ENCODE data around the gene TCF7L1. TPM values are rescaled to one million over a fixed set of nuclear protein-coding genes. Genes with fewer than 3 reads are reported as not detected.
A peak's percentile ranks its signal among the peaks of the same experiment; 100 is the strongest.

The TCF7L1 gene
- total RNA-seq, 4 donors from 2014 or later = 0.26 to 37.1 (median 5.4) TPM

DNA sequence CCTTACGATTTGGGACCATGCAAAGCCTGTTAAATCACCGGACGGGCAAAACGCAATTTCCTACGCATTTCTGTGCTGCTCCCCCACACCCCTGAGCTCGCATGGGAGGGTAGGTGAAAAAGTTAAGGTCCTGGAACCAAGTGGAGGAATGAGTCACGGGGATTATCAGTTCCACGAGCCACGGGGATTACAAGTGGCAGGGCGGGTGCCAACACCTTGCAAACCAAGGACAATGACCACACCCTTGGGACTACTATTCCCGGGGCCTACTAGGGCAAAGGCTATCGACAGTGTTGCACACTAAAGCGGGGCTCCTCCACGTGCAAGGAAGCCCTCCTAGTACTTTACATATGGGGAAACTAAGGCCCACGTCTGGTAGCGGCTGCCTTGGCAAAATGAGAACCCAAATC, 220.7 kb downstream of the TCF7L1 start:
- Histone ChIP-seq H3K9me3 (no peaks in the 10 kb centered on the region), H3K4me1 (peaks cover 0 to 4% of the 10 kb centered on the region in 2 donors), H3K4me3 (peak overlapping the region; percentile 74 to 89), H3K27ac (peak overlapping the region; percentile 84 to 93), H3K36me3 (no peaks in the 10 kb centered on the region), H3K27me3 (no peaks in the 10 kb centered on the region)
- intact Hi-C loops (cut with DNase I; ENCODE audit: low total_unique reads) = no loop called here
- TF ChIP-seq POLR2A (IDR thresholded peaks at IDR 0.05) = no peak
- TF ChIP-seq, protein P1, sequence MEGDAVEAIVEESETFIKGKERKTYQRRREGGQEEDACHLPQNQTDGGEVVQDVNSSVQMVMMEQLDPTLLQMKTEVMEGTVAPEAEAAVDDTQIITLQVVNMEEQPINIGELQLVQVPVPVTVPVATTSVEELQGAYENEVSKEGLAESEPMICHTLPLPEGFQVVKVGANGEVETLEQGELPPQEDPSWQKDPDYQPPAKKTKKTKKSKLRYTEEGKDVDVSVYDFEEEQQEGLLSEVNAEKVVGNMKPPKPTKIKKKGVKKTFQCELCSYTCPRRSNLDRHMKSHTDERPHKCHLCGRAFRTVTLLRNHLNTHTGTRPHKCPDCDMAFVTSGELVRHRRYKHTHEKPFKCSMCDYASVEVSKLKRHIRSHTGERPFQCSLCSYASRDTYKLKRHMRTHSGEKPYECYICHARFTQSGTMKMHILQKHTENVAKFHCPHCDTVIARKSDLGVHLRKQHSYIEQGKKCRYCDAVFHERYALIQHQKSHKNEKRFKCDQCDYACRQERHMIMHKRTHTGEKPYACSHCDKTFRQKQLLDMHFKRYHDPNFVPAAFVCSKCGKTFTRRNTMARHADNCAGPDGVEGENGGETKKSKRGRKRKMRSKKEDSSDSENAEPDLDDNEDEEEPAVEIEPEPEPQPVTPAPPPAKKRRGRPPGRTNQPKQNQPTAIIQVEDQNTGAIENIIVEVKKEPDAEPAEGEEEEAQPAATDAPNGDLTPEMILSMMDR (IDR thresholded peaks at IDR 0.05) = no peak
- peak; percentile 41 to 46 for DNase-seq

GRCh38 chr2:85354286-85355072, 221.3 kb downstream of the TCF7L1 start, which contains the start of the genes ELMOD3 and RETSAT:
Gene ELMOD3, plus strand, starts transcription at chr2:85354769. Its CDS starts 2,430 bp downstream, at chr2:85357199.
Gene RETSAT, minus strand, starts transcription at chr2:85354528. Its CDS starts 21 bp downstream, at chr2:85354507.
- no peaks in the 10 kb centered on the region for H3K36me3 ChIP-seq
- TF ChIP-seq, protein P1 (IDR thresholded peaks at IDR 0.05) = peak in 3 of 4 experiments; percentile 9 to 18 (median 14)
- TF ChIP-seq POLR2A (IDR thresholded peaks at IDR 0.05) = peak; percentile 84 to 92
- intact Hi-C loops (cut with DNase I; ENCODE audit: low total_unique reads) = no loop called here

GRCh38 chr2:85355073-85355410, 221.8 kb downstream of the TCF7L1 start:
- TF ChIP-seq, protein P1 (IDR thresholded peaks at IDR 0.05) = no peak
- TF ChIP-seq POLR2A (IDR thresholded peaks at IDR 0.05) = no peak
- Histone ChIP-seq H3K4me1 (peaks cover 0 to 4% of the 10 kb centered on the region in 2 donors), H3K27ac (peak overlapping the region; percentile 84 to 93), H3K27me3 (no peaks in the 10 kb centered on the region), H3K4me3 (peak overlapping the region; percentile 74 to 89), H3K9me3 (no peaks in the 10 kb centered on the region), H3K36me3 (no peaks in the 10 kb centered on the region)
- DNase-seq = peak in 1 of 2 donors; percentile 19
- intact Hi-C loops (cut with DNase I; ENCODE audit: low total_unique reads) = no loop called here

More at GRCh38 chr2:85354286-85355072, 221.3 kb downstream of the TCF7L1 start, which contains the start of the genes ELMOD3 and RETSAT:
- Histone ChIP-seq H3K9me3 (no peaks in the 10 kb centered on the region), H3K27ac (peak within 1 kb of the TSS; percentile 84 to 93), H3K27me3 (no peaks in the 10 kb centered on the region), H3K4me3 (peak within 1 kb of the TSS; percentile 74 to 89), H3K4me1 (peaks cover 0 to 4% of the 10 kb centered on the region in 2 donors)
- peak; percentile 96 to 99 for DNase-seq

DNA sequence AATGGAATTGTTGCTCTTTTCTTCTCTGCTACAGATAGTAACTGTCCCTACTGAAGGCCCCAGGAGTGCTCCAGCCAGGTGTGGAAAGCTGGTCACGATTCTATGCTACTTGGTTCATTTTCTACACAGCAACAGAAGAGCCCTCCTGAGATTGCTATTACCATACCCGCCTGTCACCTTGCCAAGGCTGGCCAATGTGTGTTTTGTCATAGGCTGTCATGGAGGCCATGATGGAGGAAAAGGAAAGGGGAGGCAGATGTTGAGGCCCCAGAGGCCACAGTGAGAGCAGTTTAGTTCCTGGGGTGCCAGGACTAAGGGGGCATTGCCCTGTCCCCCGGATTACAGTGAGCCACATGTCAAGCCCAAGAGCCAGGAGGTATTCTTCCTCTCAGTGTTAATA, 222.3 kb downstream of the TCF7L1 start:
- Histone ChIP-seq H3K27me3 (no peaks in the 10 kb centered on the region), H3K9me3 (no peaks in the 10 kb centered on the region), H3K36me3 (no peaks in the 10 kb centered on the region), H3K27ac (peak overlapping the region in 1 of 2 donors; percentile 93), H3K4me1 (peaks cover 0 to 4% of the 10 kb centered on the region in 2 donors), H3K4me3 (peak overlapping the region; percentile 74 to 89)
- no peak for TF ChIP-seq POLR2A (IDR thresholded peaks at IDR 0.05)
- TF ChIP-seq, protein P1 (IDR thresholded peaks at IDR 0.05) = no peak
- intact Hi-C loops (cut with DNase I; ENCODE audit: low total_unique reads) = no loop called here
- no peak for DNase-seq

DNA sequence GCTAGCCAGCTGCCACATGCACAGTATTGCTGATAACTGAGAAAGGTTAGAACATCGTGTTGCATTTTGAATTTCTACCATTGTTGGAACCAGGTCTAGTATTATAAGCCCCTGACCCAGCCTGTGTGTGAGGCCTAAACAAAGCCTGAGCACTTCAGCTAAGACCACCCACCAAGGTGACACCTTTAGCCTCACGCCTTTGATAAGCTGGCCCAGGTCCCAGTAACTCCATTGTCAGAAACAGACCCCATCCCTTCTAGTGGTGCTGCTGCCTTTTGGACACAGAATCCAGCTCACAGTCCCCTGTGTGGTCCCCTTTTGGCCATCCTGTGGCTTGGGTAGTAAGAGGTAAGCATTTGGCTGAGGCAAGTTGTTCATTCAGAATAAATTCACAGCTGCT, 223.0 kb downstream of the TCF7L1 start:
- no peaks in the 10 kb centered on the region for H3K27me3 ChIP-seq
- no peaks in the 10 kb centered on the region for H3K36me3 ChIP-seq
- TF ChIP-seq POLR2A (IDR thresholded peaks at IDR 0.05) = no peak
- TF ChIP-seq, protein P1 (IDR thresholded peaks at IDR 0.05) = no peak
- no peak for DNase-seq
- H3K4me3 ChIP-seq = no peak overlapping the region
- peaks cover 0 to 4% of the 10 kb centered on the region in 2 donors for H3K4me1 ChIP-seq
- no peak overlapping the region for H3K27ac ChIP-seq
- no peaks in the 10 kb centered on the region for H3K9me3 ChIP-seq
- intact Hi-C loops (cut with DNase I; ENCODE audit: low total_unique reads) = no loop called here

Data from uterus (tissue), 4 donors.